HG02759 (cell line): ENCODE measurements around the gene MDM2.

ENCODE experiments used
- ATAC-seq: cut with Tn5 transposase; IDR thresholded peaks from one replicate; pipeline ENCODE4 v1.9.1; 2021; ENCODE audit warnings: mild to moderate bottlenecking, moderate library complexity; ENCODE audit not compliant: unreplicated experiment

The MDM2 gene

DNA sequence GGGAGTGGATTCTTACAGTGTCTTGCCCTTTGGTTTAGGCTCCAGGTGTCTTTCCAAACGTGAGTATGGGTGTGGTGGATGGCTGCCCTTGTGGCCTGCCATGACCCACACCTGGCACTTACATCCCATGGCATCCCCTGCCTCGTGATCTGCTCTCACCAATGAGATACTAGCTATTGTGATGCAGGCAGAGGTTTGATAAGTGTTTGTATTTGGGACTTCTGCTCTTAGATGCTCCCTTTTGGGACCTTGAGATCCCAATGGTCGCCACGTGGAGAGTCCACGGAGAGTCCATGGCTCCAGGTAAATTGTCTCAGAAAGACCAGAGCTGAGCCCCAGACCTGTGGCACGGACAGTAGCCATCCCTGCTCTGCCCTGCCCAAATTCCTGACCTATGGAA is 62.5 kb downstream of the MDM2 start:
- ATAC-seq = no peak

DNA sequence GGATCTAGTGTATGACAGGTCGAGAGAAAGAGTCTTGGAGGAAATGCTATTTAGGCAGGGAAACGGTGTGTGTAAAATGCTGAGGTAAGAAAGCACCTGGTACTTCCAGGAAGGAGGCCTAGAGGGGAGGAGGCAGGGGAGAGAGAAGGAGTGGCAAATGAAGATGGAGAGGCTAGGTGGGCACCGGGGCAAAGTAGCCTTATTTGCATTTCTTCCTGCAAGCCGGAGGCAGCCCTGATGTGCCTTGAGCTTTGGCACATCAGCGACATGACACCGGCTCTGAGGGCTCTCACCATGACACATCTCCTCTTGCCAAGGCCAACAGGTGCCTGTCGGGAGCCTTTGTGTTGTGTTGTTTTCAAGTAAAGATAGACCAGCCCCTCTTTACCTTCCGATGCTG is 63.4 kb downstream of the MDM2 start:
- no peak for ATAC-seq

DNA sequence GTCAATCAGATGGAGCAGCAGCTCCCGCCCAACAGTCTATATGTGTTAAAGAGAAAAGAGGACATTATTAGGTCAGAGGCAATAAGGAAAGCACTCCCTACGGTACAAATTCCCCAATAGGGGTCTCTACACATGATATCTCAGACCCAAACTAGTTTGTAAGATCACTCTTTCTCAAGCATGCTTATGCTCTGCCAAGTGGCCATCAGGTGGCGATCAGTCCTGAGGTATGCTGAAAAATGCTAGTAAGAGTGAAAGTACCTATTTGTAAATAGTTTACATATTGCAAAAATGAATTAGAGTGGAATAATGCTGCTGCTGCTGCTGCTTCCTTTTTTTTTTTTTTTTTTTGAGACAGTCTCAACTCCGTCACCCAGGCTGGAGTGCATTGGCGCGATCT is 63.9 kb downstream of the MDM2 start:
- no peak for ATAC-seq

DNA sequence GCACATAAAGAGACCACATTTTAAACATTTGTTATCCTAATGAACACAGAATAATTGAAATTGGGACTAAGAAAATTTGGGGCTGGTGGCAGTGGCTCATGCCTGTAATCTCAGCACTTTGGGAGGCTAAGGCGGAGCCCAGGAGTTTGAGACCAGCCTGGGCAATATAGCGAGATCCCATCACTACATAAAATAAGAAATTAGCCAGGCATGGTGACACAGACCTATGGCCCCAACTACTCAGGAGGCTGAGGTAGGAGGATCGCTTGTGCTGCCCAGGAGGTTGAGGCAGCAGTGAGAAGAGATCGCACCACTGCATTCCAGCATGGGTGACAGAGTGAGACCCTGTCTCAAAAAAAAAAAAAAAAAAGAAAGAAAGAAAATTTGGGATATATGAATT is 65.3 kb downstream of the MDM2 start:
- no peak for ATAC-seq

DNA sequence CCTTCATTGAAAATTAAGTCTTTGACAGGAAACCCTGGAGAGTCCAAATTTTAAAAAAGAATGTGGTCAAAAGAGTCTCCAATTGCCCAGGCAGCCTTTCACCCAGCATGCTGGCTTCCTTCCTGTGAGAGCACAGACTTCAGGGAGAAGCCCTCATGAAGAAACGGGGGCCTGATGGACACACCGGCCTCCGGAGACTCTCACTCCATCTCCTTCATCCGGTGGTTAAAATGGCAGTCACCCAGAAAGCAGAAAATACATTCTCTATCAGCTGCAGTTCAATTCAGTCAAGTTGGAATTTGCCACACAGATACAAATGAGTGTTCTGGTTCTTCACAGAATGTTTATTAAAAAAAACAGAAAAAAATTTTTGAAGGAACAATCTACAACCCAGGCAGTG is 68.5 kb downstream of the MDM2 start:
- no peak for ATAC-seq

DNA sequence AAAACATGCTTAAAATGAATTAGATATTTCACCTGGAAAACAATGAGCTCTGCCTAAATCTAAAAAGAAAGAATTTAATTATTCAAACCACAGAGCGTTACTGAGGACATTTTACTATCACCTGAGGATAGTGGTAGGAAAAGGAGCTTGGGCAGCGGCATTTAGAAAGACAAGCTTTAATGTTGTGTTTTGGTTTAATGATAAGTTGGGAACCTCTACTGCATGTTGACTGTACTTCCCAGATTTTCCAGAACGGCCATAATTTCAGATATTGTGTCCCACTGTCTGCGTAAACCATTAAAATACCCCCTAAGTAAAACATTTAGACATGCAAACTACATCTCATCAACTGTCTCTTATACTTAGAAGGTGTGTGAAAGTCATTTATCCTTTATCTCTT is 69.6 kb downstream of the MDM2 start:
- no peak for ATAC-seq

DNA sequence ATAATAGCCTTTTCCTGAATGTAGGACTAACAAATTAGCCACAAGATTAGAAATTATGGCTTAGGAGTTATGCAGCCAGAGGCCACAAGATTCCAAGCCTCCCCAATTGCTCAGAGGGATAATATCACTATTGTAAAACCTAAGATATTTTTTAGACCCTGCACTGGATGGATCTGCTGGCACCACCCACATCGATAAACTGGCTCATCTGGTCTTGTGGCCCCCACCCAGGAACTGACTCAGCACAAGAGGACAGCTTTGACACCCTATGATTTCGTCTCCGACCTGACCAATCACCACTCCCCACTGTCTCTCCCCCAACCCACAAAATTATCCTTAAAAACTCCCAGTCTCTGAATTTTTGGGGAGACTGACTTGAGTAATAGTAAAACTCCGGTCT is 70.3 kb downstream of the MDM2 start:
- no peak for ATAC-seq

DNA sequence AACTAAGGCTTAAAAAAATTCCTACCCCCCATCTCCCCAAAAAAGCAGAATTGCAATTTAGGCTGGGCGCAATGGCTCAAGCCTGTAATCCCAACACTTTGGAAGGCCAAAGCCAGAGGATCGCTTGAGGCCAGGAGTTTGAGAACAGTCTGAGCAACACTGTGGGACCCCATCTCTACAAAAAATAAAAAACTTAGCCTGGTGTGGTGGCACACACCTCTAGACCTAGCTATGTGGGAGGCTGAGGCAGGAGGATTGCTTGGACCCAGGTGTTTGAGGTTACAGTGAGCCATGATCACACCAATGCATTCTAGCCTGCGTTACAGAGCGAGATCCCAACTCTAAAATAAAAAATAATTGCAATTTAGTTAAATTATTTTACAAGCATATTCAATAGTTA is 70.9 kb downstream of the MDM2 start:
- ATAC-seq = no peak

DNA sequence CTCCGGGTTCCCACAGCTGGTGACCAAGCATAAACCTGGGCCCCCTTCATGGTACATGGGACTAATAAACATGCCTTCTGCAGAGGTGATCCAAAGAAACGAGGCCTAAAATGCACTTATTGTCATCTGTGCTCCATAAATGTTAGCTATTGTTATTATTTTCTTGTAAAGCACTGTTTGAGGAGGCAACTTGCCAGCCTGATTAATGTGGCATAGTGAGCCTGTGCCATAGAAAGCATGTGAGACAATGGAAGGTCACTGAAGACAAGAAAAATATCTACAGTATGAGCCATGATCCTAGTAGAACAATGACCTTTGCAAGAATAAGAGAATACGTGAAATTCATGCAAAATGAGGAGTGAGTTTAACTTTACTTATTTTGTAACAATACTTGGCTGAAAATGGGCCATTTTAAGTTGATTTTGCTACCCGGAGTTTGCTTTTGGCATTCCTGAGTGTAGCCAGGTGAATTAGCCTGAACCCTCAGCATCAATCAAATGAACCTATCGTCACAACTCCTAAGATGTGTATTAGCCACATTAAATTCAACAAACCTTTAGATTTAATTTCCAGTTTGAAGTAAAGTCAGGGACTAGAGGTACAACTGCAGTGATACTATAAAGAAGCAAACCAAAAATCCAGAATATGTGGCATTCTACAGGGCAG is 72.8 kb downstream of the MDM2 start:
- ATAC-seq = no peak

DNA sequence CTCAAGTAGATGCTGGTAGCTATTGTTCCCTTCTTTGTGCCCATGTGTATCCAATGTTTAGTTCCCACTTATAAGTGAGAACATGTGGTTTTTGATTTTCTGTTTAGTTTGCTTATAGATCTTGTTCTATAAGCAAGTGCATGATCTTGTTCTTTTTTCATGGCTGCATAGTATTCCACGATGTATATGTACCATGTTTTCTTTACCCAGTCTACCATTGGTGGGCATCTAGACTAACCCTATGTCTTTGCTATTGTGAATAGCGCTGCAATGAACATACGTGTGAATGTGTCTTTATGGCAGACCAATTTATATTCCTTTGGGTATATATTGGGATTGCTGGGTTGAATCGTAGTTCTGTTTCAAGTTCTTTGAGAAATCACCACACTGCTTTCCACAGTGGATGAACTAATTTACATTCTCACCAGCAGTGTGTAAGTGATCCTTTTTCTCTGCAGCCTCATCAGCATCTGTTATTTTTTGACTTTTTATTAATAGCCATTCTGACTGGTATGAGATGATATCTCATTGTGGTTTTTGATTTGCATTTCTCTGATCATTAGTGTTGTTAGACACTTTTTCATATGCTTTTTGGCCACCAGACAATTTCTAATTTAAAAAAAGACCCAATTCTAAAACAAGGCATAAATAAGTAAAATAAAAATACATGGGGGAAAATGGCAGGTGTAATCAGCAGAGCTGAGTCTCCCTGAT is 74.4 kb downstream of the MDM2 start:
- ATAC-seq = no peak

DNA sequence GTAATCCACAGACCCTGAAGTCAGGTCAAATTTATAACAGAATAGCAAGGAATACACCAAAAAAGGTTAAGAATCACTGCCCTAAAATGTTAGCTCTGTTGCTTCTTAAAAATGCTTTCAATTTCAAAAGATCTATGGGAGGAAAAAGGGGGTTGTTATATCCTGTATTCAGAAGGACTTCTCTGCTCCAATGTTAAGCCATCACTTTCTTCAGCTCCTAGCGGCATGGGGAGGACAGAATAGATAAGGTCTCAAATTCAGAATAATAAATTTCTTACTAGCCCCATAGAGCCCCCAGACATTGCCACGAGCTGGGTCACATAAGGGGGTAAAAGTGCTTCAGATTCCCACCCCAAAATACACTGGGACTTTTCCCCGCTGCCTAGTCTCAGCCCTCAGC is 75.2 kb downstream of the MDM2 start:
- no peak for ATAC-seq

DNA sequence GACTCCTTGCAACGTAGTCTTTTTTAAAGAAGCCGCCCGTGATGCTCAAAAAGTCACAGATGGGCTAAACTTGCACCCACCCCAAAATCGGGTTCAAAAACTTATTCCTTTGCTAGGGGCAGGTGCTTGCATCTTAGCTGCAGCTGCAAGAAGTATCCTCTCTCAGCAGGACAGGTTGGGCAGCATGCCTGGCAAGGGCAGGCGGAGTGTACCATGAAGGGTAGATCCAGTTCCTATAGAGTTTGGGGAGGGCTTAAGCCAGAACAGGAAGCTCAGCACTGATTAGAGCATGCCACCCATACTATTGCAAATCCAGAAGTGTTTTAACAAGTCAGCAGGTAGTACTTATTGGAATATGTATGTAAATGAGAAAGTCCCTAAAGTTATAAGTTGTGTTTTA is 76.3 kb downstream of the MDM2 start:
- no peak for ATAC-seq

DNA sequence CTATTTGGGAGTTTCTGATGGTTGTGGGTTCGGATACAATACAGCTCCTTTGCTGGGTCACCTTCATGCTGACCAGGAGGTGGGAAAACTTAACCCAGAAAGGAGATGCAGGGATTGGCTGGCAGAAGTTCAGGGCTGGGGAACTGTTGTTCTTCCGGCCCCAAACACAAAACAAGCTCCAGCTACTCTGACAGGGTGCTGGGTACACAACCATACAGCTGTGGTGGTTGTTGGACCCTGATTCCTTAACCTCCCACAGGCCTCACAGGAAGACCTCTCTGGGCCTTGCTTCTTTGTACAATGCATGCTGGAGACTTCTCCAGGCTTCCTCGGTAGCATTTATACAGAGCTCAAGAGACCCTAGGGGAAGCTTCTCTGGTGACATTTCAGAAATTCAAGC is 77.4 kb downstream of the MDM2 start:
- ATAC-seq = no peak

DNA sequence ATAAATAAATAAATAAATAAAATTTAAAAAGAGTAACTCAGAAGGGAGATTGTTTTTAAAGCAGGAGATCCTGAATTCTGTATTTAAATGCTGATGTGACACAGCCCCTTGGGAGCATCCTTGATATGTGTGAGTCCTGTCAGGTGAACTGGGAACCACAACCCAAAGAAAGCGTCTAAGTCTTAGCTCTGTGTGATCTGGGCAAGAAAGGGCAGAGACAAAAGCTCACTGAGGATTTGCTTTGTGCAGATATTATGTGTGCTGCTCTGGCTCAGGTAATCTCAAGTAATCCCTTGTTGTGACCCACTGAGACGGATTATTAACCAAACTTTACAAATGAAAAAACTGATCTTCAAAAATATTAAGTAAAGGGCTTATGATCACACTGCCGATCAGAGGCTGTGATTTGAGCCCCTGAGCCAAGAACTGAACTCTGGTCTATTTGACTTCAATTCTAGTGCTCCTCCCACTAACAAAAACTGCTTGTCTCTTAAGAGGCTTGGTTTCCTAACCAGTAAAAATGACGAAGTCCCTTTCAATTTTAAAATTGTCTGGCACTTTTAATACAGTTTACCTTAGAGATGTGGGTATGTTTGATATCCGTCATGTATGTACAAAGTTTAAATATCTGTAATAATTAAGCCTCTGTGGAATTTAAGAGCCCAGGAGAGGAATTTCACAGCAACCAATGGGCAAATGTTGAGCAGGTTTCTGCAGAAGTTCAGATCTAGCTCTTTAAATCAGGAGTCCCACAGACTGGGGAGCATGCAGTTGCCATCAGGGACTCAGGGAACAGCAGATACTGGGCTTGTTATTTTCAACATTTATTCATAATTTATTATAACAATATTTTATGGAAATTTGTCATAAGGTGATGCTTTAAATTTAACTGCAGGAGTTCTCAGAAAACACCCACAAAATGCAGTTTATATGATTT is 78.9 kb downstream of the MDM2 start:
- ATAC-seq = no peak

DNA sequence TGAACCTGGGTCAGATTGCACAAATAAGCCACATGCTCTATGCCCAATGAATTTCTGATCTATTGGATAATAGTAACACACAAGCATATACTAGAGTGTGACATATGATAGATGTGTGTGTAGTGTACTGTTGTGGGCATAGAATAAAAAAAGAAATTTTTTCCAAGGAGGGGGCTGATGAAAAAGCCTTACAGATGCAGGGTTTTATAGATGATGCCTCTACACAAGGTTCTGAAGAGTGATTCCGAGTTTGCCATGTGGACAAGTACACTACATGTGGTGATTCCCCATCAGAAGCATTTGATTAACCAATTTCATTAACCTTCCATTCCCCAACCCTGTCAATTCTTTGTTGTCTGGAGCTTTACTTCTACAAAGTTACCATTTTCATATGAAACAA is 79.7 kb downstream of the MDM2 start:
- no peak for ATAC-seq

DNA sequence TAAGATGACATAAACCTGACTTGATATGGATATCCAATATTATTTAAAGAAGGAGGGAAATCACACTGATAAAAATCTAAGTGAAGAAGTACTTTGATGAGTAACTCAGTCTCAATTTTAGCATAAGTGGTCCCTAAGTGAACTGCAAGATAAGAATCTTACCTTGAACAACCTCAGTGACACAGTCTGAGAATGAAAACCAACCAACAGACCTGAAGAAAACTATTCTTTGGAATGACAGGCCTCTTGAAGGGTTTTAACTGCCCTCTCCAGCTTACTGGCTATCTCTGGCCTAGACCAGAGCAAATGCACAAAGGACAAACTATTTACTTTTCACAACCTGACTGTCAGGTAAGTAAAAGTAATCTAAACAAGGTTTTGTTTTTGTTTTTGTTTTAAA is 80.3 kb downstream of the MDM2 start:
- no peak for ATAC-seq

DNA sequence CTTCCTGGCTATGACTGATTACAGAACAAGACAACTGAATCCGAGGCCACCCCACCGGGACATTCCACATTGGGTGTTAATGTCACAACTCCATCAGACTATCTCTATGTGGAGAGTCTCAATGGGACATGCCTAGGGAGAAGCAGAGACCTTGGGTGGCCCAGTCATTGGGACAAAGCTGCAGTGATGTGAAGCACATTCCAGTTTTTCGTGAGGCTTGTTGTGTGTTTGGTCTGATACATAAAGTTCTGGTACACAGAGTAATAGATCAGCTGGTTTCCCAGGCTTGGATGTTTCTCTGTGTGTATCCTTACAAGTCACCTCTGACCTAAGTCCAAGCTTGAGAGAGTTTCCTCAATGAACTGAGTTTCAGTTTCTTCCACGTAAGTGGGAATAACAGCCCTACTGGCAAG is 82.7 kb downstream of the MDM2 start:
- ATAC-seq = no peak

DNA sequence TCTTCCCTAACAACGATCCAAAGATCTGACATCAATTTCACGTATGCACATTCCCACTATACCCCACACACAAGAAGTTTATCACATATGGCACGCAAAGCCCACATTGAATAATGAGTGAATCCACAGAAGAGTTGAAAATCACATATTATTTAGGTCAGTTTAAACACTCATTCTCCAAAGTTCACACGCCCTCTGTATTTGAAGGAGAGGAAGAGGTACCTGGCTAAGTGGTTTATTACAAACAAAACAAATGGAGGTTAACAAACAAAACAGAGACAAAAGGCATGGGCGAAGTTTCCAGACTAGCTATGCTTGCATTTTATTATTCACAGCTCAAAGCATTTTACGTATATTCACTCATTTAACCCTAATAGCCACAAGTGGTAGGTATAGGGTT is 83.2 kb downstream of the MDM2 start:
- no peak for ATAC-seq

DNA sequence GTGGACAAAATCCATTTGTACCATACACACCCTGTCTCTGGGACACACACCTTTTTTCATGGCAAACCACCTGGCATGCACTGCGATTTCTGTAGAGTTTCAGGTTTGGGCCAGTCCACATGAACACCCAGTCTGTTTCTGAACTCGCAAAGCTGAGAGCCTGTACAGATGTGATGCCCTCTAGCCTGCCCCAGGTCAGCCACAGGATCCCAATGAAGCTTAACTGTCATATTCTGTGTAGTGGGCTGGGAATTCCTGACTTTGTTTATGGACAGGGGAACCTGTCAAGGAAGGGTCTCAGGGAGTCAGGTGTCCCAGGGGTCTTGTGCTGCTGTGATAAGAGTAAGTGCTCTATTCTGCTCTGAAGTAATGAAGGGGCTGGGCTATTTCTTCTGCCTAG is 85.2 kb downstream of the MDM2 start:
- ATAC-seq = no peak

DNA sequence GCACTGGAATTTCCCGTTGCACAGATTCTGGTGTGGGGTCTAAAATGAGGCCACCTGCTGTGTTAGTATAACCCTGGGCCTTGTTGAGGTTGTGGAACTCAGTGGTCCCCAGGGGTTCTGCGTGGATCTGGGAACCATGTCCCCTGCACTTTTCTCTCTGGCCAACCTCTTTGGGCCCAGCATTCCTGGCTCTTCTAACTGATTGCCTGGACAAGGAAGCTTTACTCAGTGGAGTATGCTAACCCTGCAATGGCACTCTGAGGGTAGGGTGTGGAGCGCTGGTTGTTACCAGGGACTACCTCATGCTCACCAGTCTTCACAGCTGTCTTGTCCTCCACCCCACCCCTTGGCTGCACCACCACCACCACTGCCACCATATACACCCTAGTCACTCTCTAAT is 85.8 kb downstream of the MDM2 start:
- no peak for ATAC-seq

DNA sequence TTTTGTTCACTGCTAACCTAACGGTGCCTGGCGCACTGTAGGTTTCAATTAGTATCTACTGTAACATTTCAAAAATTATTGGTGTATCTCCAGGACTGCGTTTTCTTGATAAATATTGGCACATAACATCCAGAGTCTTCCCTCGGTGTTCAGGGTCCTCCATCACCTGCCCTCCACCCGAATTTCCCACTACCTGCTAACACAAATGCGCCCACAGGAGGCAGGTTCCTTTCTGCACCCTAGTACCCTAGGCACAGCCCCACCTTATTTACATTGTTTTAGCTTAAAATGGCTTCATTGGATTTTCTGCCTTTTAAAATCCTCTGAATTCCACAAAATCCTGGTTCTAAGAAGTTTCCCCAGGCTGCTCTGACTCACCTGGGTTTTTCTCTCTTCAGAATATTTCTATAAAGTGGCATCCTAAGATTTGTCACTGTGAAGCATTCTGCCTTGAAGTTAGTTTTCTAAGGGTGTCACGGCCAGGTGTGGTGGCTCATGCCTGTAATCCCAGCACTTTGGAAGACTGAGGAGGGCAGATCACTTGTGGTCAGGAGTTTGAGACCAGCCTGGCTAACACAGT is 86.4 kb downstream of the MDM2 start:
- no peak for ATAC-seq
